Fibroblast of skin of left biceps (primary cell): ENCODE data around the gene TMEM266.

ENCODE experiments used
- DNase-seq, 2 experiments: peaks; one replicate each; pipeline ENCODE4 v3.0.0-alpha.2; 2013; ENCODE audit warnings: low read depth in 2 of 2

The TMEM266 gene

GRCh38 chr15:76181705-76182107, 121.9 kb downstream of the TMEM266 start:
- DNase-seq = no peak

- no peak for DNase-seq
Measured at GRCh38 chr15:76183930-76184649, 124.3 kb downstream of the TMEM266 start.

DNA sequence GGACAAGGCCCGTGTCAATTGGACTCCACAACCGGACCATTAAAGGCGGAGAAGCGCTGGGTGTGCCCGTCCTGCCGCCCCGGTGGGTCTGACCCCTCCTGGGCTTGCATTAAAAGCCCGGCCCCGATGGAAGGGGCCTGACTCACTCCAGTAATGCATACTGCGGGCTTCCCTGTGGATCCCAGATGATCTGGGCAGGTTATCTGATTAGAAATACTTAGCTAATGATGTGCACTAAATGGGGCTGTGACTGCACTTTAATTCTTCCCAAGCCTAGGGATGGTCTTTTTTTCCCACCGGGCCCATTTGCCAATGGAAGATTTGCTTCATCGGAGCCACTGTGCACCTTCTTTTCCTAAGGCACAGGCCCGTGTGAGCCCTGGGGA, 124.9 kb downstream of the TMEM266 start:
- DNase-seq = no peak

- DNase-seq = peak in 1 of 2 experiments; percentile 34
Measured at GRCh38 chr15:76185716-76186115, 125.9 kb downstream of the TMEM266 start.

DNA sequence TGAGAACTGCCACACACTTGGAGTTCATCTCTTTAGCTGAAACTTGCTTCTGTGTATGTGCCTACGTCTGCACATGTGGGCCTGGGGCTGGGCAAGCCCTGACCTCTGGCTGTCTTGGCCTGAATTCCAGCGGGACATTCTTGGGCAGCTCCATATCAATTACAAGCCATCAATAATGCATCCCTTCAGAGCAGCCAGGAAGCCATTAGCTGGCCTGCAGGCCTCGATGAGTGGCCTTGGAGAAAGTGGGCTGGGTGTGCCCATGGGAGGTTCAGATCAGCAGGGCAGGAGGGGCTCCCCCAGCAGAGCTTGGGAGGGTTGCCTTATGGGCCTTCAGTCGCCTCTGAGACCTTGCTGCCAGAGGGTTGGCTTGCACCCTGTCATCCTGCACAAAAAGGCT, 127.4 kb downstream of the TMEM266 start:
- no peak for DNase-seq

GRCh38 chr15:76189106-76189505, 129.3 kb downstream of the TMEM266 start:
- no peak for DNase-seq

- DNase-seq = no peak
Measured at GRCh38 chr15:76190070-76190564, 130.3 kb downstream of the TMEM266 start.

GRCh38 chr15:76190751-76191538, 131.2 kb downstream of the TMEM266 start:
- no peak for DNase-seq

DNA sequence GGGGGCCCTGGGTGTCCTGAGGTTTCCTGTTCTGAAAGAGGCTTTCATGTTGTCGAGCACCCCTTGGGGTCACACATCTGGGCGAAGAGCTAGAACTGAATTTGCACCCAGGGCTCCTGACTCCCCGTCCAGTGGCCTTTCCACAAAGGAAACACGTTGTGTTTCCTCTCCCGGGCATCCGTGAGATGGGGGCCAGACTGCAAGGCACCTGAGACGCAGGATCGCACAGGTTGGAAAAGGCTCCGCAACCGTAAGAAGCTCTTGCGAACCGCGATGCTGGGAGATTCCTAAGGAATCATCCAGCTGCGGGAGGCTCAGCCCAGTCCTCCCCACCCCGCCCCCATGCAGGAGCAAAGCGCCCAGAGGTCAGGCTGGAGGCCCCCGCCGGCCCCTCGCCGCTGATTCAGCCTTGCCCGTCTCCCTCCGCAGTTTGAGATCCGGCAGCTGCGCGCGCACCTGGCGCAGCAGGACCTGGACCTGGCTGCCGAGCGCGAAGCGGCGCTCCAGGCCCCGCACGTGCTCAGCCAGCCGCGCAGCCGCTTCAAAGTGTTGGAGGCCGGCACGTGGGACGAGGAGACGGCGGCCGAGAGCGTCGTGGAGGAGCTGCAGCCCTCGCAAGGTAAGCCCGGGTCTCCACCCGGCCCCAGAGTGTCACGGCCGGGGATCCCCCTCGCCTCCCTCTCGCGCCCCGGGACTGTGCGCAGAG, 131.9 kb downstream of the TMEM266 start:
- no peak for DNase-seq

DNA sequence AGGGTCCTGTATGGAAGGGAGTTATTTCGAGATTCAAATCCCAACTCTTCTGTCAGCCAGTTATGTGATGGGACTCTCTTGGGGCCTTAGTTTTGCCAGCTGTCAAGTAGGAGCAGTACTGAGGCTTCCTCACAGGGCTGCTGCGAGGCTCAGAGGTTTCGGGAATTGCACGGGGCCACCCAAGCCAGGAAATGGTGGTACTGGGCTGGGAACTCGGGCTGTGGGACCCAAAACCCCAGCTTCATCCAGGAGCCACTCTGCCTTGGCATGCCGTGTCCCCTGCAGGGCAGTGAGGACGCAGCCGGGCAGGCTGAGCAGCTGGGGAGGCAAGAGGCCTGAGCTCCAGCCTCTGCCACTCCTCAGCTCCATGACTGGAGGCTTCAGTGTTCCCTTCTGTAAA, 132.9 kb downstream of the TMEM266 start:
- no peak for DNase-seq

GRCh38 chr15:76193934-76194333, 134.1 kb downstream of the TMEM266 start:
- no peak for DNase-seq

DNA sequence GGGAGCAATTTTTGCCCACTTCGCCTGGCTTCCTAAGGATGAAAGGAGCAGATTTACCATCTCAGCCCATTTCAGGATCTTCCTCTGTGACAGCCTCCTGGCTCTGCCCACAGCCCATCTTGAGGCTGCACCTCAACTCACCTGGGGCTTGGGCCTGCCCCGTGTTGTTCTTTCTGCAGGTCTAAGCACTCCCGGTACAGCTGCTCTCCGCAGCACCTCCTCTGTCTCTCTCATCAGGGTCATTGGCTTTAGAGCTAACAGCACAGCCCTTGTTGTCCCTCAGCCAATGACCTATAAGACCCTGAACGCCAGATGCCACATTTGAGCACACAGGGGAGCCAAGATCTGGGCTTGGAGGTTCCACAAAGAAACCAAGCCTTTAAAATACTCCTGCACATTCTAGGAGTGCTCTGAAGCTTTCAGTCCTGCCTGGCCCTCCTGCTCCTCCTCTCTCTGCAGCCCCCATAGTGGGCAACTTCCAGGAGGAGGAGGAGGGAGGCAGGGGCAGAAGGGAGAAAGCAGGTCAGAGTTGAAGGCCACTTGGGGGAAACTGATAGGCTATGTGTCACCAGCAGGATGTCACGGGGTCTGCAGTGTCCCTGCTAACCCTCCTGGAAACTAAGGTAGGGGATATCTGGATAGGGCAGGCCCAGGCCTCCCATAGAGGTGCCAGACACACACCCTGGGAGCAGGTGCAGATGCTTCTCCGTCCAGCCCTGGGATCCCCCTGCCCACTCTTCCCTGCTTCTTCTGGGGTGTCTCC, 135.9 kb downstream of the TMEM266 start:
- no peak for DNase-seq

GRCh38 chr15:76196269-76197231, 136.8 kb downstream of the TMEM266 start:
- peak; percentile 45 for DNase-seq

GRCh38 chr15:76197703-76198455, 138.1 kb downstream of the TMEM266 start:
- DNase-seq = no peak

DNA sequence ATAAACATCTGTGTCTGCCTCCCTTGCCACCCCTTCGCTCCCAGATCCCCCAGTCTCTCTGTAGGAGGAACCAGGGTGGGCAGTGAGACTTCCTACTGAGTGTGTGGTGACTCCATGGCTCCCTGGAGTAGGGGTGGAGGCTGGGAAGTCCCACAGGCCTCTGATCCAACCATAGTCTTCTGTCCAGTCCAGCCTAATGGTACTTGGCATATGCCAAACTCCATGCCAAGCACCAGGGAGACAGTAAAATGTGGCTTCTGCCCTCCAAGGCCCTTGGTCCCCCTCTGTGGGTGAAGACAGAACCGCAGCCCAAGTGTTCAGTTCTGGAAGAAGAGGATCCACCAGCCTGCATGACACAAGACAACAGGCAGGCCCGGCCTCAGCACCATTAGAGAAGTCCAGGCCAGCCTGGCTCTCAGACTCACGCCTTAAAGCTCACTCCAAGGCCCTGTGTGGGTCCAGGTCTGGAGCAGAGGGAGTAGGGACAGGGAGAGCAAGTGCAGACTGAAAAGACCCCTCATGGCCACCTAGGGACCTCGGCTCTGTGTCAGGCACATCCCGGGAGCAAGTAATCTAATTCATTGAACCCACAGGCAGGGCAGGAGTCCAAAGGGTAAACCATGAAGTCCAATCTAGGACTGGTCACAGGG, 138.8 kb downstream of the TMEM266 start:
- DNase-seq = no peak

GRCh38 chr15:76199106-76200082, 139.6 kb downstream of the TMEM266 start:
- no peak for DNase-seq

GRCh38 chr15:76200083-76200465, 140.3 kb downstream of the TMEM266 start:
- no peak for DNase-seq

DNA sequence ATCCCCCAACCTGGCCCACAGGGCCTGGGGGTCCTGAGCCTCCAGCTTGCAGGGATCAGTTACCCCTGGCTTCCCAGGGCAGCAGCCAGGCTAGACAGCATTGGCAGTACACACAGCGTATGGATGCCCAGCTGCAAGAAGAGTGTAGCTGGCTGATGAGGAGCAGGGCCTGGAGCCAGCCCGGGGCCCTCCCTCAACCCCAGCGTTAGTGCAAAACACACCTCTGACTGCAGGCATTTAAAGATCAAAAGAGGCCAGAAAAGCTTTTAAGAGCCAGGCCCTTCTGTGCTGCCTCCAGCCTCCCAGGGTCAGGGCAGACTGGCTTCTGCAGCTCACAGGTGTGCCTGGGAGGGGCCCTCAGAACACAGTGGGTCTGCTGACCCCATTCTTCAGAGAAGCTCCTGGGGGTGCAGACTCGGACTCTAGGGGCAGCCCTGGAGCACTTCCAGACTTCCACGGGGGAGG, 140.9 kb downstream of the TMEM266 start:
- DNase-seq = no peak
